NCI-H2107 (cell line): Measurements from ENCODE around the gene RFC2.

Experiments
- DNase-seq: peaks from one replicate; lab custom pipeline; 2025; lab: John Stamatoyannopoulos, UW

Gene RFC2

DNA sequence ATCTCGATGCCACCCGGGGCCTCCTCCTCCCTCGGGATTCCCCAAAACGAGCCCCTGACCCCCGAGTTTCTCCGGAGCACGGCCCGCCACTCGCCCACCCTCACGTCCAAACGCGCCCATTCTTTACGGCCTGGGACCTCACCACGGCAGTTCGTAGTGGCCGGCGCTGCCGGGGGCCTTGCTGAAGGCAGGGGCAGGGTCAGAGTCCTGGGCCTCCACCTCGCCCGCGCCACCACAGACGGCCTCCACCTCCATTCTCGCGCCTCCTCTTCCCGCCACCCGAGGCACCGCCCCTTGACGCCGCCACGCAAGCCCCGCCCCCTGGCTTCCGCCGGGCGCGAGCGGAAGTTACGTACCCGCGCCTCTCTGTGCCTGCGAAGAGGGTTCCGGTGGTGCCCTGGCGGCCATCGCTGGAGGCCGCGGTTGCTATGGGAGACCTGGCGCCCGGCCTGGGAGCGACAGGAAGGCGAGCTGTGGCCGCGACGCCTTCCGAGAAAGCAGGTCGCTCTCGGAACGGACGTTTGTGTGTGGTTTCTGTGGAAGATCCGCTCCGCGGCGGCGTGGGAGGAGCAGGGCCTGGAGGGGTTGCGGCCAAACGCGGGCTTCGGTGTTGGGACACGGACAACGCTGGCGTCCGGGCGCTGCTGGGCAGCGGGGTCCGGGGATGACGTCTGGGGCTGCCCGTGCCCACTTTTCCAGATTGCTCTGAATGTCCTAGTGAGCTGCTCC, at the start of gene RFC2:
Gene RFC2, minus strand, starts transcription at position 271 of the 729 bp plus-strand sequence. Its CDS starts 16 bp downstream, at position 255.
- DNase-seq, result peak; percentile 97

DNA sequence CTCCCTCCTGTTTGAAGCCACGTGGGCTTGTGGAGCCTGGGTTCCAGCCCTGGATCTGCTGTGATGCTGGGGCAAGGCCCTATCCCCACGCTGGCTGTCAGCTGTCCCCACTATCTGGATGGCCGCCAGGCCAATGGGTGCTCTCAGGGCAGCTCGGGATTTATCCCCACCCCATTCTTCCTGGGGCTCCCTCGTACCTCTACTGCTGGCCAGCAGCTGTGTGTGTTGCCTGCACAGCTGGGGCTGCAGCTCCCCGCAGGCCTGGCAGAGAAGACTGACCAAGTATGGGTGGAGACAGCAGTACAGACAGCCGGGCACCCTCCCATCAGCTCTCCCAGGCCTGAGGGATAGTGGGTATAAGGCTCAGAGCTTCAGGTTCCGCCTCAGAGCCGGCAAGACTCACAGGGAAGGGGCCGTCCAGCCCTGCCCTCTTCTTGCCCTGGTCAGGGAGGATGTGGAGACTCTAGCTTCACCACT, 48.6 kb upstream of the RFC2 start:
- DNase-seq, result no peak

DNA sequence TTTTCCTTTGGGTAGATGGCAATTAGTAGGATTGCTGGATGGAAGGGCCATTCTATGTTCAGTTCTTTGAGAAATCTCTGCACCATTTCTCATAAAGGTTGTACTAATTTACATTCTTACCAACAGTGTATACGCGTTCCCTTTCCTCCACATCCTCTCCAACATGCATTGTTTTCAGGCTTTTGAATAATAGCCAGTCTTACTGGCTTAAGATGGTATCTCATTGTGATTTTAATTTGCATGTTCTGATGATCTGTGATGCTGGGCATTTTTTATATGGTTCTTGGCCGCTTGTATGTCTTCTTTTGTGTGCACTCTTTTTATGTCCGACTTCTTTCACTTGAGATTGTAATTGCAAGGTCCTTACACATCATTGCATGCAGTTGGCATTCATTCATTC, 46.7 kb upstream of the RFC2 start:
- DNase-seq, result no peak

DNA sequence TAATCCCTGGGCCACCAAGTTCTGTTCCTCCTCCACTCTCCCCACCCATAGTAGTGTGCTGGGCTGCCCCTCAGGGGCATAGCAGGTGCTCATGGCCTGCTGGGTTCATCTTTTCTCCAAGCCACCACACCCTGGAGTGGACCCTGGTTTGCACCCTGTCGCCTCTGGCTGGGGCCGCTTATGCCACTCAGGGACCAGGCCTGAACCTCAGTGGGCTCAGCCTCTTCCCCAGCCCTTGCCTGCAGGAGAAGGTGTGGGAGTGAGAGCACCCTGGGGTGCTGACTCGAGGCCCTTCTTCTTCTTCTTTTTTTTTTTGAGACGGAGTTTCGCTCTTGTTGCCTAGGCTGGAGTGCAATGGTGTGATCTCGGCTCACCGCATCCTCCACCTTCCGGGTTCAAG, 45.2 kb upstream of the RFC2 start:
- no peak for DNase-seq

DNA sequence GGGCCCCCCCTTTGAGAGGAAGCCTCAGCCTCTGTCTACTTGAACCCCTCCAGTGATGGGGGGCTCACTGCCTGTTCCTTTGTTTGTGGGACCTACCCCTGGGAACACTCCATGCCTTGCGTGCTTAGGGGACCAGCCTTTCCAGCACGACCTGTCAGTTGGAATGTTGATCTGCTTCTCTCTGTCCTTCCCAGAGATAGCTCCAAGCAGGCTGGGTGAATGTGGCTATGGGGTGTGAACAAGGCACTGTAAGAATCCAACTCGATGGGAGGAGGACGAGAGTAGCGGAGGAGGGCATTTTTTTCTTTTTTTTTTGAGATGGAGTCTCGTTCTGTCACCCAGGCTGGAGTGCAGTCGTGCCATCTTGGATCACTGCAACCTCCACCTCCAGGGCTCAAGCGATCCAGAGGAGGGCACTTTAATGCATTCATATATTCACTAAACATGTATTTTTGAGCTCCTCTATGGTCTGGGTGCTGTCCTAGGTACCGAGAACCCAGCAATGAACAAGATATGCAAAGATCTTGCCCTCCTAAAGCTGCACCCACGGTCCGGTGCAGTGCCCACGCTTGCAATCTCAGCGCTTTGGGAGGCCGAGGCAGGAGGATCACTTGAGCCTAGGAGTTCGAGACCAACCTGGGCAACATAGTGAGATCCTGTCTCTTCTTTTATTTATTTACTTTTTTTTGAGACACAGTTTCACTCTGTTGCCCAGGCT, 43.5 kb upstream of the RFC2 start:
- DNase-seq, result no peak

DNA sequence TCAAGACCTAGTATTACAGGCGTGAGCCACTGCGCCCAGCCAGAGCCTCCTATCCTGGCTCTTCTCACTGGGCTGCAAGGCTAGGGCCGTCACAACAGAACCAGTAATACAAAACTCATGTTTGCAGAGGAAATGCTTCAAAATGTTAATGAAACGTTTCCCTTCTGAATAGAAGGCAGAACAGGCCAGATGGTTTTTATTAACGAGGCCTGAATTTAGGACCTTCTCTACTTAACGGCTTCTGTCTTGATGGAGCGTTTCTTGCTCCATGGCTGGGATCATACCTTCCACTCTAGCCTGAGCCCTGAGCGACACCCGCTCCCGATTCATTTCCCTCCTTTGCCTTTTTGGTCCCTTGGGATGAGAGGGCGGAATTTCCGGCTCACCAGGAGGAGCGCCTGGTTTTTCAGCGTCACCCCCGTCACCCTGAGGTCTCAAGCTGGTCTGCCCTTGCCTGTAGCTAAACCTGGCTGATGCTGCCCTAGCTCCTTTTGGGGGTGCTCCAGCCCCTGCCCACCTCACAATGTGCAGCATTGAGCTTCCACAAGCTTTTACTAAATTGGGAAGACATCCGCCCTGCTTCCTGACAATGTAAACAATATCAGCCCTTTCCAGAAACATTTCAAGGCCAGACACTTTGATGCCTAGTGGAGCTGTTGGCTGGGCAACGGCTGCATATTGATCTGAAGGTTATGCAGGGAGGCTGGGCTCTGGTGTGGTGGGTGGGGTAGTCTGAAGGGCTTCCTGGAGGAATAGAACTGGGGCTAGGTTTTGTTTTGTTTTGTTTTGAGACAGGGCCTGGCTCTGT, 40.2 kb upstream of the RFC2 start:
- peak; percentile 59 for DNase-seq

DNA sequence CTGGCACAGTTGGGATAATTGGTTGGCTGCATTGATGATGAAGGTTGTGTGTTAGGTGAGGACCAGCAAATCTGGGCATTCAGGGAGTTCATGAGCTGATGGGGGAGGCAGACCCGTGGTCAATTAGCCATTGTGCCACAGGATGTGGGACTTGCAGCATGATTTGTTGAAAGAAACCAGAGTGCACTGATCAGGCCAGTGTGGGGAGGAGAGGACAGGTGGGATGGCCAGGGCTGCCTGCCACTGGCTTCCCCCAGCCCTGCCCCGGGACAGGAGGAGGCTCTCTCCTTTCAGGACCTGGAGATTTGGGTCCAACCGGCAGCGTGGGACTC, 39.3 kb upstream of the RFC2 start:
- DNase-seq, result no peak

DNA sequence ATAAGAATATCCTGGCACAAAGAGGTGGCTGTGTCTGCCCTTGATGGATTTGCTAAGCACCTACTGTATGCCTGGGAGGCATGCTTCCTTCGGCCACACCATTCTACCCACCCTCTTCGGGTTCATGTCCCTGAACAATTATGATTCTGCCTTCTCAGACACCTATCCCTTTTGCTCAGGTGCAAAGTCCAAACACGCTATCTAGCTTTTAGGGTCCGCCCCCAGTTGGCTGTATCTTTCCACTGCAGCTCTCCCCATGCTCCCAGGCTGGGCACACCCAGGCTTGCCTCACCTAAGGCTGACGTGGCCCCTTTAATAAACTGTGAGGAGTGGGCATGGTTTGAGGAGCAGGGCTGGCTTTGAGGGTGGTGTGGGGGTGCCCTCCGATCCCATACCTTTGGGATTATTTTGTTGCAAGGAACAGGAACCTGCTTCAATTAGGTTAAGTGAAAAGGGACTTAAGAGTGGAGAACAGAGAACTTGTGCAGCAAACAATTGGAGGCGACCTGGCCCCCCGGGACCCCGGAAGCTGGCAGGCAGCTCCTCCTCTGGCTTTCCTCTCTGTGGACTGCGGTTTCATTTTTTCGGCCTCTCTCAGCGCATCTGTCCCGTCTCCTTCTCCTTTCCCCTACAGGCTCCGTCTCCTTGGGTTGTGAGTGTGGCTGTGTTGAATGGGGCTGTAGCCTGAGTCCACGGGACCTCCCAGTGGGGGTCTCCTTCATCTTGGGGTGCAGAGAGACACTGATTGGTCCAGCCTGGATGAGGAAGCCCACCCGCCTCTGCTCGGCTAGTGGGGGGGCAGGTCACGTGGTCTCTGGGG, 38.8 kb upstream of the RFC2 start:
- DNase-seq, result no peak

DNA sequence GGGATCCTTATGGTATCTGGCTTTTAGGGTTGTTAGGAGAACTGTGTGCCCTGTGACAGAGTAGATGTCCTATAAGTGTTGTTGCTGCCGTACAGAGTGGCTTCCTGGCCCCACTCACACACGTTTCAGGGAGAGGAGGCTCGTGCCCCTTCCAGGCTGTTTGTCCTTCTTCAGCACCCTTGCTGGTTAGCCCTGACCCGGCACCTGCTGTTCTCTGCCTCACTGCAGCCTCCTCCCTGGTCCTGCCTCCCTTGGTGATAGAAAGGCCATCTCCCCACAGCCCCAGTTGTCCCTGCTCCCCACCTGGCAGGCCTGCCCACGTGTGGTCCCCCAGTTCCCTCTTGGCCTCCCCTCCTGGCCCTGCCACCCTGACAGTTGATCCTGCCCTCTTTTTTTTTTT, 37.3 kb upstream of the RFC2 start:
- no peak for DNase-seq

DNA sequence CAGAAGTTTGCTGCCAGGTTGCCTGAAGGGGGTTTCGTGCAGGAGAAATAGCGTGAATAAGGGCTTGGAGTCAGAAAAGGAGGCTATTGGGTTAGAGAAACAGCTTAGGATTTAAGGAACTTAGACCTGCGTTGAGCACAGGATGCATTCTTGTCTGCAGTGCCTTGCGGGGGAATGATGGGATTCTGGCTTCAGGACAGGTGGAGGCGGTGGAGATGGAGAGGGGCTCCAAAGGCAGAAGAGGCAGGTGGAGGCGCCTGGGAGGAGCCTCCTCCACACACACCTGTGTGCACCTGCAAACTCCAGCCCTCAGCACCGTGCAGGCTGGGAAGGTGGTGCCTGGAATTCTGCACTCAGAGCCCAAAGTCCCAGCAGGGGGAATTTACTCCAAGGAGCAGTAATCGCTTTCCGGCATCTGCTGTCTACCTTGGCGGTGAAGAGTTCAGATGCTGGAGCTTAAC, 36.8 kb upstream of the RFC2 start:
- DNase-seq, result no peak

DNA sequence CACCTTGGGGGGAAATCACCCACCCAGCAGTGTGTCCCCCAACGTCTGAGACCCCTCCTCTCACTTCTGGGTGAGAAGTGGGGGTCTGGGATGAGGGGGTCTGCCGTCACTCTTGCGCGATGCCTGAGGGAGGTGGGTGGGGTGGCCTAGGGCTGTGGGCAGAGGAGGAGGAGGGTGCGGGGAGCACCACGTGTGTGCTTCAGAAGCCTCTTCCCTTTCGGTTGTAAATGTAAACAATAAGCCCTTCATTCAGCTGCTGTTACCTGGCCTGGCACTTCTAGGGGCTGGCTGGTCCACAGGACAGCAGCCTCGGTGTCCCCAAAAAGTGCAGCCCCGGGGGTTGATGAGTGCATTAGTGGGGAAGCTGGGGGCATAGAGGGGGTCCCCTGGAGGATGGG, 36.4 kb upstream of the RFC2 start:
- no peak for DNase-seq

DNA sequence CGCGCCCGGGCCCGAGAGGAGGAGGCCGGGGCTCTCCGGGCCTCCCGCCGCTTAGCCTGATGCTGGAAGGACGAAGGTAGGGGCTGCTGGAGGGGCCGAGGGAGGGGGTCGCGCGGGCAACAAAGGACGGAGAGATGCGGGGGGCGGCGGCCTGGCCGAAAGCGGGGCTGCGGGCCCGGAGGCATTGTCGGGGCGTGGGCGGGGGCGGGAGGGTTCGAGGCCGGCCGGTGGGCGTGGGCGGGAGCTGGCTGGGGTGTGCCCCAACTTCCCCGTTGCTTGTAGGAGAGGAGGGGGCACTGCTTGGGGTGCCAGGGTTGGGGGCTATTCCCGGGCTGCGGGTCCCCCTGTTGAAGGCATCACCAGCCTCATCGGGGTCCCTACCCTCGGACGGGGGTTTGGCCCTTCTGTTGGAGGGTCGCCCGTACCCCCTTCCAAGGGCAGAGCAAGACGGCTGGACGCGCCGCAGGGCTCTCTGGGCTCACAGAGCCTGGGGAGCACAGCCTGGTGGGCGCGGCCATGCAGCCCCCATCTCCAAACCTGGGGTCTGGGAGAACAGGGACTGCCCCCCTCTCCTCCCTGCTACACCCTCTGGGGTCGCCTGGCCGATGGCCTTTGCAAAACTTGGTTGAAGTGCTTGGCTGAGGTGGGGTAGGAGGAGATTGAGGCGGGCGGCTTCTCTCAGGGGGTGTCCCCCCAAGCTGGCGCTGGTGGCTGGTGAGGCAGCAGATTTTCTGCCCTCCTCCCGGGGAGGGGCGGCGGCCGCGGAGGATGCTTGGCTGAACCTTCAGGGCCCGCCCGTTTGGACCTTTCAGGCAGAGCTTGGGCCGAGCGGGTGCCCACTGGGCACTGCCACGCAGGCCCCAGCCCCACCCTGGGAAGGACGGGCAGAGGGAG, 35.7 kb upstream of the RFC2 start:
- no peak for DNase-seq

DNA sequence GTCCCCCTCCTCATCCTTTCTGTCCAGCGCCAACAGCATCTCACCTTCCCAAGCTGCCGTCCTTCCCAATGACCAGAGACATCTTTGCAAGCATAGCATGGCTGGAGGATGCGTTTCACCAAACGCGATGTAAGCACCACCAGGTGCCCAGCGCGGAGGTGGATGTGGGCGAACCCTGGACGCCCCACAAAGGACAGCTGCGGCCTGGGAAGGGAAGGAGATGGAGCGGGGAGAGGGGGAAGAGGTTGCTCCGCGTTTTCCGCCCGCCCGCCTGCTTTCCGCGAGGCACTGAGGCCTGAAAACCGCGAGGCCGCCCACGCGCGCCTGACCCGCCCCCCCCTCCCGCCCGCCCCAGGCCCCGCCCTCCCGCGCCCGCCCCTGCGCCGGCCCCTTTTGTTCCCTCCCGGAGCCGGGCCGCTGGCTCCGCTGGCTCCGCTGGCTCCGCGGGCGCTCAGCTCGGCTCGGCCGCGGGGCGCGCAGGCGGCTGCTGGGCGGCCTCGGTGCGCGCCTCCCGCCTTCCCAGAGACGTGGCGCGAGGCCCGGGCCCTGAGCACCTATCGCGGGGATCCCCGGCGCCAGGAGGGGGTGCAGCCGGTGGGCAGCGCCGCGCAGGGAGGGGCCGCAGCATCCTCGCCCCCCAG, 34.9 kb upstream of the RFC2 start, which contains the start of gene CLIP2:
Gene CLIP2, plus strand, starts transcription at position 390 of the 641 bp plus-strand sequence. CDS start 28,140 bp downstream, outside the sequence.
- DNase-seq, result peak; percentile 80

DNA sequence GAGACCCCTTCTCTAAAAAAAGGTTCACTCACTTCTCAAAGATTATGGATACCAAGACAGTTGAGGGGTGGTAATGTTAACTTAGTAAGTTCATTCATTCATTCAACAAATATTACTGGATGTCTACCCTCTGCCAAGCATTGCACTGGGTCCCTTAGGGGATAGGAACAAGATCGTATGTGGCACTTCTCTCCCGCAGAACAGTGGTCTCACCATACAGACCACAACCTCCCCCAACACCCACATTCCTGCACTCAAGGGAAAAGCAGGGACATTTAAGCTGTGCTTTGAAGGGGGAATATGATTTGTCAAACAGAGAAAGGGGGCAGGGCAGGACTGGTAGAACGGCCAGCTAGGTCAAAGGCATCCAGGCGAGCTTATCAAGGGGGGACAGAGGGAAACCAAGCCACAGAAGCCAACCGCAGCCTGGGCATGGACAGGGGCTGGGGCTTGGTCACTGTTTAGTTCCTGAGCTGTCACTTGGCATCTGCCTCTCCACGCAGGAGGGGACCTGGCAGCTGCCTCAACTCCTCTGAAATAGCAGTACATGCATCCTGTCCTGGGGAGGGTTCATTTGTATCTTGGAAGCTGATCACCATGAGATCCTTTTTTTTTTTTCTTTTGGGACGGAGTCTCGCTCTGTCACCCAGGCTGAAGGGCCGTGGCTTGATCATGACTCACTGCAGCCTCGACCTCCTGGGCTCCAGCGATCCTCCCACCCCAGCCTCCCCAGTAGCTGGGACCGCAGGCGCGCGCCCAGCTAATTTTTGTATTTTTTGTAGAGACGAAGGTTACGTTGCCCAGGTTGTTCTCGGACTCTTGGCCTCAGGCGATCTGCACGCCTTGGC, 34.1 kb upstream of the RFC2 start:
- no peak for DNase-seq

DNA sequence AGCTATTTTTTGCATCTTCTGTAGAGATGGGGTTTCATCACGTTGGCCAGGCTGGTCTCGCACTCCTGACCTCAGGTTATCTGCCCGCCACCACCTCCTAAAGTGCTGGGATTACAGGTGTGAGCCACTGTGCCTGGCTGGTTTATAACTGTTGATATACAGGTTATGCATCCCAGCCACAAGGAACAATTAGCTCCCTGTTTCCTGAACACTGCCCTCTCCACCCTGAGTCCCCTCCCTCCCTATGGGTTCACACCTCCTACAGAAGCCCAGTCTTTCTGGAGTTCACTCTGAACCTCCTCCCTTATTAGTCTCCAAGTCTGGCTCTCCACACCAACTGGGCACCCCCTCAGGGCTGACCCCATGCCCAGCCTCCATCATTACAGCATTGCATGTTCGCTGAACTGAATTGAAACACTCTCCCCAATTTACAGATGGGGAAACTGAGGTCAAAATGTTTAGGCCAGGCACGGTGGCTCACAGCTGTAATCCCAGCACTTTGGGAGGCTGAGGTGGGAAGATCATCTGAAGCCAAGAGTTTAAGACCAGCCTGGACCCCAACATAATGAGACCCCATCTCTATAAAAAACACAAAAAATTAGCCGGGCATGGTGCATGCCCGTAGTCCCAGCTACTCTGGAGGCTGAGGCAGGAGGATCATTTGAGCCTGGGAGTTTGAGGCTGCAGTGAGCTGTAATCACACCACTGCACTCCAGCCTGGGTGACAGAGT, 33.3 kb upstream of the RFC2 start:
- no peak for DNase-seq

DNA sequence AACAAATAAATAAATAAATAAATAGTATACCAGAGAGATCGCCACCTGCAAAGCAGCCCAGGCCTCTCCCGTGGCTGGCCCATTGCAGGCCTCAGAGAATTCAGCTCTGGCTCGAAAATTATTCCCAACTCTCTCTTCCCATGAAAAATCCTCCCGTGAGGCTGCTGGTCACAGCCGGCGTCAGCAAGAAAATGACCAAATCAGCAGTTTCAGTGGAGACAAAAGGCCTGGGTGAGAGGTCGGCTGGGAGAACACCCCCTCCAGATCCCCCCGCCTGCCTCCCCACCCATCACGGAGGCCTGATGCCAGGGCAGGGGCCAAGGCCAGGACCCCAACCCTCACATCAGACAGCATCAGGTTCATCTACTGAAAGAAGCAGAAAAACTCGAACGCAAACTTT, 31.9 kb upstream of the RFC2 start:
- no peak for DNase-seq

DNA sequence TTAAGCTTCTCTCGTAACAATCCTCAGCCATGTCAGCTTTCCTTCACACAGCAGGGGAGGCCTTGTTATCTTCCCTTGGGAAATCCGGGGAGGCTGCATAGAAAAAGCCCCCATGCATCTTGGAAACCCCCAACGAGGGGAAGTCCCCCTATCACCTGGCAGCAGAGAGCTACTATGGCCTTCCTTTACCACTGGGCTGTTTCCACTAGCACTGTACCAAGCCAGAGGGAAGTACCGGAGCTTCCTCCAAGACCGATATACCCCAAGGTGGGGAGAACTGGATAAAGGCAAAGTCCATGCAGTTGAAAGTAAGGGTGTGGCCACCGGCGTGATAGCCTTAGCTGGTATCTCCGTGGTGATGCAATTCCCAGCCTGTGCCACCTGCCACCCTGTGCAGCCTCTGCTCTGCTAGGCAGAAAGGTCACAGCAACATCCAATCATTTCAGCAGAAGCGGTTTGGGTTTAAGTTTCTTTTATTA, 30.6 kb upstream of the RFC2 start:
- DNase-seq, result no peak

DNA sequence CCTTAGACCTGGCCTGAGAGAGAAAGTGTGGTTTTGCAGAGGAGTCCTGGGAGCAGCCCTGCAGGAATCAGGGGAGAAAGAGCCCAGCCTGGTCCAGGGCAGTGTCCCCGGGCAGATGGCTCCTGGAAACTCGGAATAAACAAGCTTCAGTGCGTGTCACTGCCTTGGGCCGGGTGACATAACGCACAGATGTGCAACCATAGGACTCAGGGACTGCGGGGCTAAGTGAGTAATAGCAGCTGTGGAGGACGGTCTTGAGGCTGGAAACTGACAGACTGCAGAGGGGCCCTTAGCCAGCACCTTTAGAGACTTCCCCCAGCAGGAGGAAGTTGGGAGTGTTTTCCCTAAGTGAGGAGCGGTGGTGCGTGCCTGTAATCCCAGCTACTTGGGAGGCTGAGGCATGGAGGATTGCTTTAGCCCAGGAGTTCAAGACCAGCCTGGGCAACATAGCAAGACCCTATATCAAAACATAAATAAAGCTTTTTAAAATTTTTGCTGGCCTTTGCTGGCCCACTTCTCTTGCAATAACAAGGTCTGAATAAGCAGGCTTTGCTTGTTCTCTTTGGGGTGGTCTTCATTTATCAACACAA, 29.8 kb upstream of the RFC2 start:
- DNase-seq, result no peak
